GM12878 (cell line): ENCODE data around the gene CYS1. TPM values are rescaled to one million over a fixed set of nuclear protein-coding genes. Genes with fewer than 3 reads are reported as not detected.

Experiments
- ATAC-seq: fragments of 200-7000 bp; cut with Tn5 transposase; 3 replicates; pipeline ENCODE4 v1.9.1; 2020; ENCODE audit warnings: mild to moderate bottlenecking, moderate library complexity
- BruUV-seq: library from RNA; stranded (reverse); fragments of 400-500 nt; replicated peaks from 2 replicates; lab custom pipeline; 2021; lab: Mats Ljungman, UMichigan
- CTCF ChIA-PET: fragments of 300-600 bp; sonication (Branson Sonifier 250); formaldehyde crosslinking; extraction: SDS; loops from one replicate; lab custom pipeline; 2021; ENCODE audit warnings: inconsistent platforms; lab: Yijun Ruan, JAX
- POLR2A ChIA-PET: fragments of 350-600 bp; formaldehyde crosslinking; extraction: SDS; loops from one replicate; lab custom pipeline; 2021; ENCODE audit warnings: inconsistent platforms; lab: Charles Lee
- RAD21 ChIA-PET: fragments of 300-600 bp; sonication (Branson Sonifier 250); formaldehyde crosslinking; loops from one replicate; lab custom pipeline; 2023; ENCODE audit warnings: antibody characterized with exemption; ENCODE audit not compliant: unreplicated experiment; lab: Charles Lee
- SMC1A ChIA-PET: fragments of 300-600 bp; sonication (Branson Sonifier 250); formaldehyde crosslinking; loops from one replicate; lab custom pipeline; 2023; ENCODE audit not compliant: unreplicated experiment, uncharacterized antibody; lab: Charles Lee
- DNase-seq: peaks from one replicate; pipeline ENCODE4 v3.0.0-alpha.2; 2011; ENCODE audit warnings: low read depth, low spot score
- FAIRE-seq: peaks from 3 replicates; lab custom pipeline; 2011; peaks lifted over from hg19 to GRCh38; lab: Jason Lieb, UNC
- H2AFZ ChIP-seq: 2 replicates; pipeline ENCODE4 v1.6.0; 2011; ENCODE audit warnings: low read depth, low read length, control low read depth; ENCODE audit not compliant: control insufficient read depth
- H3K27ac ChIP-seq: 2 replicates; pipeline ENCODE4 v1.5.1; 2011; ENCODE audit warnings: control low read depth; ENCODE audit not compliant: control insufficient read depth, insufficient read depth
- H3K27me3 ChIP-seq, 2 experiments: replicated peaks in 1 of 2; 2 replicates each; pipeline versions ENCODE4 v1.6.0 to v1.6.1; 2011; ENCODE audit warnings: low read length in 1 of 2; ENCODE audit not compliant: control insufficient read depth in 2 of 2, insufficient read depth in 2 of 2
- H3K36me3 ChIP-seq, 2 experiments: 2 replicates each; pipeline ENCODE4 v1.5.1; 2011; ENCODE audit warnings: low read length in 1 of 2; ENCODE audit not compliant: control insufficient read depth in 2 of 2, insufficient read depth in 2 of 2
- H3K4me1 ChIP-seq: 2 replicates; pipeline ENCODE4 v1.6.1; 2011; ENCODE audit warnings: mild to moderate bottlenecking, low read length, moderate library complexity, mixed read lengths; ENCODE audit not compliant: control insufficient read depth, insufficient read depth
- H3K4me2 ChIP-seq: 2 replicates; pipeline ENCODE4 v1.6.0; 2011; ENCODE audit warnings: control low read depth; ENCODE audit not compliant: control insufficient read depth, insufficient read depth
- H3K4me3 ChIP-seq: fragments of 200-600 bp; sonication (generic); 2 replicates; pipeline ENCODE4 v1.5.1; 2016
- H3K79me2 ChIP-seq: 2 replicates; pipeline ENCODE4 v1.6.0; 2011; ENCODE audit warnings: low read length; ENCODE audit not compliant: control insufficient read depth, insufficient read depth
- H3K9ac ChIP-seq: 2 replicates; pipeline ENCODE4 v1.8.0; 2011; ENCODE audit warnings: low read length, control low read depth, mixed read lengths; ENCODE audit not compliant: control insufficient read depth, insufficient read depth
- H3K9me3 ChIP-seq: replicated peaks from 3 replicates; pipeline ENCODE4 v1.5.1; 2011; ENCODE audit warnings: mild to moderate bottlenecking, low read length; ENCODE audit not compliant: control insufficient read depth, insufficient read depth
- H4K20me1 ChIP-seq: 2 replicates; pipeline ENCODE4 v1.6.0; 2011; ENCODE audit not compliant: control insufficient read depth, insufficient read depth
- CREB1 ChIP-seq: IDR thresholded peaks from 2 replicates; pipeline ENCODE4 v1.6.1; 2012; ENCODE audit warnings: low read depth, mild to moderate bottlenecking, inconsistent platforms
- EGR1 ChIP-seq, 2 experiments: IDR thresholded peaks; 1 replicate in 1 of 2; 2 replicates in 1 of 2; pipeline ENCODE4 v1.6.1; 2011 to 2012; ENCODE audit warnings: low read depth in 2 of 2, low read length in 2 of 2, borderline replicate concordance in 1 of 2, mild to moderate bottlenecking in 1 of 2, moderate library complexity in 1 of 2
- IKZF1 ChIP-seq: fragments of 450-650 bp; conservative IDR thresholded peaks from 2 replicates; pipeline ENCODE4 v1.6.1; 2017; ENCODE audit warnings: antibody characterized with exemption, mild to moderate bottlenecking
- MEF2A ChIP-seq: IDR thresholded peaks from 2 replicates; pipeline ENCODE4 v1.6.1; 2011; ENCODE audit warnings: low read depth, mild to moderate bottlenecking, low read length, moderate library complexity; ENCODE audit not compliant: insufficient read depth
- MXI1 ChIP-seq: fragments of 150-350 bp; IDR thresholded peaks from 2 replicates; pipeline ENCODE4 v1.6.1; 2011; ENCODE audit warnings: low read depth, mild to moderate bottlenecking, inconsistent platforms, low read length, improper control_type of control experiment
- MYC ChIP-seq: IDR thresholded peaks from 2 replicates; pipeline ENCODE4 v1.6.1; 2011; ENCODE audit warnings: mild to moderate bottlenecking, low read length, moderate library complexity, inconsistent platforms; ENCODE audit not compliant: insufficient read depth, insufficient replicate concordance, insufficient read length, severe bottlenecking
- NBN ChIP-seq: fragments of 450-650 bp; IDR thresholded peaks from 2 replicates; pipeline ENCODE4 v1.6.1; 2016
- NFIC ChIP-seq: IDR thresholded peaks from 2 replicates; pipeline ENCODE4 v1.6.1; 2012; ENCODE audit warnings: low read depth, mild to moderate bottlenecking, inconsistent platforms, low read length, moderate library complexity
- RBBP5 ChIP-seq: fragments of 200-600 bp; sonication (generic); conservative IDR thresholded peaks from 2 replicates; pipeline ENCODE4 v1.6.1; 2016
- YY1 ChIP-seq: IDR thresholded peaks from 2 replicates; pipeline ENCODE4 v1.6.1; 2011; ENCODE audit warnings: low read depth, mild to moderate bottlenecking, low read length
- ZNF24 ChIP-seq: fragments of 450-650 bp; IDR thresholded peaks from 2 replicates; pipeline ENCODE4 v1.6.1; 2017; ENCODE audit warnings: antibody characterized with exemption, mild to moderate bottlenecking
- WGBS: methylation state at CpG from one replicate; pipeline ENCODE4 v1.1.6; 2016; ENCODE audit warnings: low lambda C conversion rate; ENCODE audit not compliant: insufficient replicate concordance, insufficient coverage; ENCODE audit errors: missing lambda C conversion rate; 5-methylcytosine and 5-hydroxymethylcytosine counted together
- in situ Hi-C: fragments of 300-500 bp; cut with MboI; formaldehyde crosslinking; loops from 9 replicates; pipeline ENCODE4 v1.14.3; 2018; ENCODE audit warnings: mixed read lengths
- intact Hi-C: fragments of 100-400 bp; cut with micrococcal nuclease; formaldehyde crosslinking; loops from one replicate; pipeline ENCODE4 v1.14.2; 2022; ENCODE audit not compliant: unreplicated experiment
- polyA plus RNA-seq, 11 experiments: library from polyadenylated mRNA; depleted of rRNA in 4 of 11; unstranded in 6 of 11; stranded (reverse) in 5 of 11; fragments of >200 nt; fragmentation: Nextera tagmentation in 4 of 11; fragmentation: Illumina TruSeq in 1 of 11; extraction: Ambion mirVana in 4 of 11; extraction: Trizol in 1 of 11; gene quantifications; 1 replicate in 1 of 11; 2 replicates in 10 of 11; pipeline versions ENCODE4 v1.2.1 to v1.2.3, GENCODE V29; 2011 to 2016; ENCODE audit warnings: inconsistent platforms in 2 of 11, missing spikeins in 2 of 11, low read depth in 1 of 11
- total RNA-seq, 4 experiments: library from RNA; depleted of rRNA in 3 of 4; stranded (reverse); fragments of >200 nt in 3 of 4; fragmentation: Illumina TruSeq in 1 of 4; extraction: Trizol in 1 of 4; gene quantifications; 2 replicates each; pipeline versions ENCODE4 v1.2.1 to v1.2.3, GENCODE V29; 2013 to 2021
- TF ChIP-seq, protein P1 (sequence below): fragments of 450-650 bp; formaldehyde crosslinking; IDR thresholded peaks from 2 replicates; pipeline ENCODE4 v1.5.0; 2022; ENCODE audit warnings: mild to moderate bottlenecking, missing genetic modification characterization
- TF ChIP-seq, protein P2 (sequence below): fragments of 450-650 bp; conservative IDR thresholded peaks from 2 replicates; pipeline ENCODE4 v1.6.1; 2017; ENCODE audit warnings: mild to moderate bottlenecking, moderate library complexity
- TF ChIP-seq, protein P3 (sequence below): fragments of 450-650 bp; IDR thresholded peaks from 2 replicates; pipeline ENCODE4 v1.6.1; 2018; ENCODE audit warnings: borderline replicate concordance, mild to moderate bottlenecking; ENCODE audit not compliant: partially characterized antibody

CYS1 gene
- total and polyA plus RNA-seq, 10 of the 15 experiments (the other 5 are each of a cell fraction or from before 2014, with no cell fraction given) = 0.35 to 6.4 (median 2.5) TPM

DNA sequence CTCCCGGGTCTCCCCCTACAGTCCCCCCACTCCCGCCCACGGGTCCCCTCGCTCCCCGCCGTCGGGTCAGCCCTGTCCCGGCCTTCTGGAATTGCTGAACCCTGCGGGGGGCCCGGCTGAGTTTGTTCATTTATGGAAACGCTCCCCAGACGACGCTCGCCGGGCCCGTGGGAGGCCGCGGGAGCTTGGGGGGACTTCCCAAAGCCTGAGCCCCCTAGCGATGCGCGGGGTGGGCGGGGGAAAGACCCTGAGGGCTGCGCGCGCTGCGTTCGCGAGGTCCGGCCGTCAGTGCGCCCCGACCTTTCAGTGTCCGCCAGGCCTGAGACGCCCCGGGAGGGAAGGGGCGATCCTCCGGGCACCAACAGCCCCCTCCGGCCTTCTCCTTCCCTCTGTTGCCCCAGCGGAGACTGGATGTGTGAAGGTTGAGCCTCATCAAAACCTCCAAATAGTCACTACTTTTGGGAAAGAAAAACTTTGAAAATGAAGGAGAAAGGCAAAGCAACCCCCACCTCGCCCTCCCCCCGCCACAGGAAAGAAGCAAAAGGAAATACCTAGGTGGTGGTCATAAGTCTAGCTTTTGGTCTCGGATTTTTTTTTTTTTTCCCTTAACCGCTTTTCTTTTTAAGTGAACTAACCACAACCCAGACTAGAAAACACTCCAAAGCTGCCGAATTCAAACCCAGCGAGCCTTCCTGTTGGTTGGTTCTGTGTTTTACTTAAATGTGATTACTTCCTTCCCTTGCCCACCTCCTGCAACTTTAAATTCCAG, 509 bp upstream of the CYS1 start:
- ChIA-PET POLR2A (interaction anchor here (0.5 to 5.8 kb wide), 9 partner anchors 10 to 1152 kb away, joined by 3 to 73 read pairs (median 4); no protein-coding TSS in a partner anchor), RAD21 (interaction anchor here (0.7 to 13.2 kb wide), 9 partner anchors 8 to 365 kb away, joined by 3 to 216 read pairs (median 13); no protein-coding TSS in a partner anchor), CTCF (interaction anchor here (0.6 to 22.8 kb wide), 6 partner anchors 9 to 354 kb away, joined by 3 to 983 read pairs (median 10); no protein-coding TSS in a partner anchor), SMC1A (interaction anchor here (0.6 to 3.8 kb wide), 8 partner anchors 8 to 1930 kb away, joined by 3 to 41 read pairs (median 6); no protein-coding TSS in a partner anchor)
- ATAC-seq (peak; percentile 59), FAIRE-seq (no peak), DNase-seq (no peak)
- H3K27ac ChIP-seq = peak overlapping the region; percentile 57
- H3K4me2 ChIP-seq = peak overlapping the region; percentile 45
- WGBS = 1% methylated on average over 19 of the region's 45 CpGs
- no peaks in the 10 kb centered on the region for H4K20me1 ChIP-seq
- no peak overlapping the region for H2AFZ ChIP-seq
- in situ Hi-C loops = no loop called here
- H3K4me1 ChIP-seq = peaks cover 43% of the 10 kb centered on the region
- peak overlapping the region; percentile 42; the same call in 1 of the 2 replicates for H3K4me3 ChIP-seq
- TSS peak; percentile 92 for BruUV-seq
- peak overlapping the region; percentile 52 for H3K9ac ChIP-seq
- intact Hi-C loops = loop anchor here (1.0 kb wide), 1 partner anchor 365 kb away; no protein-coding TSS in a partner anchor
- H3K9me3 ChIP-seq = no peaks in the 10 kb centered on the region
- H3K79me2 ChIP-seq = no peaks in the 10 kb centered on the region; the same call in 1 of the 2 replicates
- H3K27me3 ChIP-seq = no peaks in the 10 kb centered on the region
- H3K36me3 ChIP-seq = no peaks in the 10 kb centered on the region
- TF ChIP-seq EGR1 (IDR thresholded peaks at IDR 0.05; ENCODE audit: borderline replicate concordance in 1 of 2, low read depth in 2 of 2, low read length in 2 of 2) (peak in 1 of 2 experiments; percentile 63; a peak in 2 of 3 replicates), ZNF24 (no peak), MEF2A (no peak), CREB1 (peak; percentile 39; the same call in 1 of the 2 replicates), MXI1 (no peak), MYC (no peak), NFIC (peak; percentile 78), YY1 (no peak), IKZF1 (peak; percentile 85), RBBP5 (no peak), NBN (peak; percentile 84)
- TF ChIP-seq, protein P1, sequence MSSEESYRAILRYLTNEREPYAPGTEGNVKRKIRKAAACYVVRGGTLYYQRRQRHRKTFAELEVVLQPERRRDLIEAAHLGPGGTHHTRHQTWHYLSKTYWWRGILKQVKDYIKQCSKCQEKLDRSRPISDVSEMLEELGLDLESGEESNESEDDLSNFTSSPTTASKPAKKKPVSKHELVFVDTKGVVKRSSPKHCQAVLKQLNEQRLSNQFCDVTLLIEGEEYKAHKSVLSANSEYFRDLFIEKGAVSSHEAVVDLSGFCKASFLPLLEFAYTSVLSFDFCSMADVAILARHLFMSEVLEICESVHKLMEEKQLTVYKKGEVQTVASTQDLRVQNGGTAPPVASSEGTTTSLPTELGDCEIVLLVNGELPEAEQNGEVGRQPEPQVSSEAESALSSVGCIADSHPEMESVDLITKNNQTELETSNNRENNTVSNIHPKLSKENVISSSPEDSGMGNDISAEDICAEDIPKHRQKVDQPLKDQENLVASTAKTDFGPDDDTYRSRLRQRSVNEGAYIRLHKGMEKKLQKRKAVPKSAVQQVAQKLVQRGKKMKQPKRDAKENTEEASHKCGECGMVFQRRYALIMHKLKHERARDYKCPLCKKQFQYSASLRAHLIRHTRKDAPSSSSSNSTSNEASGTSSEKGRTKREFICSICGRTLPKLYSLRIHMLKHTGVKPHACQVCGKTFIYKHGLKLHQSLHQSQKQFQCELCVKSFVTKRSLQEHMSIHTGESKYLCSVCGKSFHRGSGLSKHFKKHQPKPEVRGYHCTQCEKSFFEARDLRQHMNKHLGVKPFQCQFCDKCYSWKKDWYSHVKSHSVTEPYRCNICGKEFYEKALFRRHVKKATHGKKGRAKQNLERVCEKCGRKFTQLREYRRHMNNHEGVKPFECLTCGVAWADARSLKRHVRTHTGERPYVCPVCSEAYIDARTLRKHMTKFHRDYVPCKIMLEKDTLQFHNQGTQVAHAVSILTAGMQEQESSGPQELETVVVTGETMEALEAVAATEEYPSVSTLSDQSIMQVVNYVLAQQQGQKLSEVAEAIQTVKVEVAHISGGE (CRISPR knock-in tag) = no peak
- TF ChIP-seq, protein P2, sequence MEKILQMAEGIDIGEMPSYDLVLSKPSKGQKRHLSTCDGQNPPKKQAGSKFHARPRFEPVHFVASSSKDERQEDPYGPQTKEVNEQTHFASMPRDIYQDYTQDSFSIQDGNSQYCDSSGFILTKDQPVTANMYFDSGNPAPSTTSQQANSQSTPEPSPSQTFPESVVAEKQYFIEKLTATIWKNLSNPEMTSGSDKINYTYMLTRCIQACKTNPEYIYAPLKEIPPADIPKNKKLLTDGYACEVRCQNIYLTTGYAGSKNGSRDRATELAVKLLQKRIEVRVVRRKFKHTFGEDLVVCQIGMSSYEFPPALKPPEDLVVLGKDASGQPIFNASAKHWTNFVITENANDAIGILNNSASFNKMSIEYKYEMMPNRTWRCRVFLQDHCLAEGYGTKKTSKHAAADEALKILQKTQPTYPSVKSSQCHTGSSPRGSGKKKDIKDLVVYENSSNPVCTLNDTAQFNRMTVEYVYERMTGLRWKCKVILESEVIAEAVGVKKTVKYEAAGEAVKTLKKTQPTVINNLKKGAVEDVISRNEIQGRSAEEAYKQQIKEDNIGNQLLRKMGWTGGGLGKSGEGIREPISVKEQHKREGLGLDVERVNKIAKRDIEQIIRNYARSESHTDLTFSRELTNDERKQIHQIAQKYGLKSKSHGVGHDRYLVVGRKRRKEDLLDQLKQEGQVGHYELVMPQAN = 0 out of 2 replicates have a peak, but pooled peaks have one; percentile 19
- TF ChIP-seq, protein P3, sequence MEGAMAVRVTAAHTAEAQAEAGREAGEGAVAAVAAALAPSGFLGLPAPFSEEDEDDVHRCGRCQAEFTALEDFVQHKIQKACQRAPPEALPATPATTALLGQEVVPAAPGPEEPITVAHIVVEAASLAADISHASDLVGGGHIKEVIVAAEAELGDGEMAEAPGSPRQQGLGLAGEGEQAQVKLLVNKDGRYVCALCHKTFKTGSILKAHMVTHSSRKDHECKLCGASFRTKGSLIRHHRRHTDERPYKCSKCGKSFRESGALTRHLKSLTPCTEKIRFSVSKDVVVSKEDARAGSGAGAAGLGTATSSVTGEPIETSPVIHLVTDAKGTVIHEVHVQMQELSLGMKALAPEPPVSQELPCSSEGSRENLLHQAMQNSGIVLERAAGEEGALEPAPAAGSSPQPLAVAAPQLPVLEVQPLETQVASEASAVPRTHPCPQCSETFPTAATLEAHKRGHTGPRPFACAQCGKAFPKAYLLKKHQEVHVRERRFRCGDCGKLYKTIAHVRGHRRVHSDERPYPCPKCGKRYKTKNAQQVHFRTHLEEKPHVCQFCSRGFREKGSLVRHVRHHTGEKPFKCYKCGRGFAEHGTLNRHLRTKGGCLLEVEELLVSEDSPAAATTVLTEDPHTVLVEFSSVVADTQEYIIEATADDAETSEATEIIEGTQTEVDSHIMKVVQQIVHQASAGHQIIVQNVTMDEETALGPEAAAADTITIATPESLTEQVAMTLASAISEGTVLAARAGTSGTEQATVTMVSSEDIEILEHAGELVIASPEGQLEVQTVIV = no peak
